A549 (cell line): ENCODE measurements around the gene FAM78B.

Source experiments
- CBX2 ChIP-seq: fragments of 200-600 bp; sonication (generic); IDR thresholded peaks from 2 replicates; pipeline ENCODE4 v1.6.1; 2016; ENCODE audit warnings: low read depth, mild to moderate bottlenecking, borderline replicate concordance
- GATA3 ChIP-seq: IDR thresholded peaks from 2 replicates; pipeline ENCODE4 v1.6.1; 2012; ENCODE audit warnings: borderline replicate concordance
- JUN ChIP-seq, 2 experiments: fragments of >200 bp; sonication (Bioruptor Twin); formaldehyde crosslinking; IDR thresholded peaks; 2 replicates in 1 of 2; 3 replicates in 1 of 2; pipeline ENCODE4 v1.6.1; 2016 to 2017
- NR3C1 ChIP-seq: fragments of >200 bp; sonication (Bioruptor Twin); formaldehyde crosslinking; IDR thresholded peaks from 3 replicates; pipeline ENCODE4 v1.6.1; 2017
- POLR2A ChIP-seq: IDR thresholded peaks from 2 replicates; pipeline ENCODE4 v1.6.1; 2012; ENCODE audit warnings: mild to moderate bottlenecking, low read length
- RAD21 ChIP-seq, 2 experiments: fragments of >200 bp in 1 of 2; sonication (Bioruptor Twin) in 1 of 2; formaldehyde crosslinking in 1 of 2; IDR thresholded peaks in 1 of 2; conservative IDR thresholded peaks in 1 of 2; 2 replicates in 1 of 2; 3 replicates in 1 of 2; pipeline ENCODE4 v1.6.1; 2012 to 2018; ENCODE audit warnings: inconsistent platforms in 1 of 2
- TF ChIP-seq, protein P1 (sequence below): fragments of >200 bp; sonication (Bioruptor Twin); formaldehyde crosslinking; IDR thresholded peaks from 3 replicates; pipeline ENCODE4 v1.5.1; 2016

DNA sequence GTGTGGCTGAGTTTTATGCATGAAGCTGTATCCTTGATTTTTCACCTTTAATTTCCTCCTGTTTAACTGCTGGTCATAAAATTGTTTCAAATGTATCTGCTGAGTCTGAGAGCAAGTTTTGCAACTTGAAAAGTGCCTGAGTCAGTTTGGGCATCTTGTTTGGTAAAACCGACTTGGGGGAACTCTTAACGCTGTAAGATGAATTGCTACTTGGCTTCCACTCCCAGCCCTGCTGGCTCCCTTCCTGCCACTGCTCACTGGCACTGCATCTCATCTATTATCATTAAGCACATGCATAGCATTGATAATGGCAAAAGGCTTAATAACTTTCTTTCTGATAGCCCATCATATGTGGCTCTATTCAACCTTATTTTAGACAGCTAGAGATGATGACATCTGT, 35.7 kb upstream of the FAM78B start:
- TF ChIP-seq, protein P1, sequence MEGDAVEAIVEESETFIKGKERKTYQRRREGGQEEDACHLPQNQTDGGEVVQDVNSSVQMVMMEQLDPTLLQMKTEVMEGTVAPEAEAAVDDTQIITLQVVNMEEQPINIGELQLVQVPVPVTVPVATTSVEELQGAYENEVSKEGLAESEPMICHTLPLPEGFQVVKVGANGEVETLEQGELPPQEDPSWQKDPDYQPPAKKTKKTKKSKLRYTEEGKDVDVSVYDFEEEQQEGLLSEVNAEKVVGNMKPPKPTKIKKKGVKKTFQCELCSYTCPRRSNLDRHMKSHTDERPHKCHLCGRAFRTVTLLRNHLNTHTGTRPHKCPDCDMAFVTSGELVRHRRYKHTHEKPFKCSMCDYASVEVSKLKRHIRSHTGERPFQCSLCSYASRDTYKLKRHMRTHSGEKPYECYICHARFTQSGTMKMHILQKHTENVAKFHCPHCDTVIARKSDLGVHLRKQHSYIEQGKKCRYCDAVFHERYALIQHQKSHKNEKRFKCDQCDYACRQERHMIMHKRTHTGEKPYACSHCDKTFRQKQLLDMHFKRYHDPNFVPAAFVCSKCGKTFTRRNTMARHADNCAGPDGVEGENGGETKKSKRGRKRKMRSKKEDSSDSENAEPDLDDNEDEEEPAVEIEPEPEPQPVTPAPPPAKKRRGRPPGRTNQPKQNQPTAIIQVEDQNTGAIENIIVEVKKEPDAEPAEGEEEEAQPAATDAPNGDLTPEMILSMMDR = no peak
- TF ChIP-seq CBX2 (no peak), NR3C1 (no peak), JUN (IDR thresholded peaks at IDR 0.05) (no peak), GATA3 (no peak), POLR2A (no peak), RAD21 (conservative IDR thresholded peaks at IDR 0.05 in 1 of 2, IDR thresholded peaks at IDR 0.05 in 1 of 2) (no peak)
